Measurements from ENCODE around the gene LPIN1. TPM values are rescaled to one million over a fixed set of nuclear protein-coding genes. Genes with fewer than 3 reads are reported as not detected.

Gene LPIN1
- total and polyA plus RNA-seq, 8 donors: 16.4 to 47.2 (median 20.9) TPM

GRCh38 chr2:11795590-11795989 is 49.2 kb downstream of the LPIN1 start:
- Histone ChIP-seq H3K4me3 (no peak overlapping the region), H3K27me3 (no peaks in the 10 kb centered on the region), H3K36me3 (peaks cover 0 to 97% of the 10 kb centered on the region in 2 donors), H3K4me1 (no peaks in the 10 kb centered on the region), H3K27ac (no peak overlapping the region), H3K9me3 (no peaks in the 10 kb centered on the region)
- DNase-seq: no peak
- intact Hi-C loops (cut with DNase I): no loop called here
- no peak for TF ChIP-seq CTCF (IDR thresholded peaks at IDR 0.05)
- ATAC-seq: no peak

- no peaks in the 10 kb centered on the region for H3K4me1 ChIP-seq
- intact Hi-C loops (cut with DNase I): no loop called here
- no peak overlapping the region for H3K27ac ChIP-seq
- no peaks in the 10 kb centered on the region for H3K27me3 ChIP-seq
- H3K4me3 ChIP-seq: no peak overlapping the region
- no peaks in the 10 kb centered on the region for H3K9me3 ChIP-seq
- no peak for TF ChIP-seq CTCF (IDR thresholded peaks at IDR 0.05)
- ATAC-seq (peak; percentile 47), DNase-seq (peak in 1 of 4 donors; percentile 17)
- H3K36me3 ChIP-seq: peaks cover 0 to 92% of the 10 kb centered on the region in 2 donors
These were observed 50.0 kb downstream of the LPIN1 start for GRCh38 chr2:11796190-11797171.

GRCh38 chr2:11797846-11798245 is 51.4 kb downstream of the LPIN1 start:
- no peak for TF ChIP-seq CTCF (IDR thresholded peaks at IDR 0.05)
- intact Hi-C loops (cut with DNase I): no loop called here

GRCh38 chr2:11798701-11799435 is 52.4 kb downstream of the LPIN1 start:
- intact Hi-C loops (cut with DNase I): no loop called here
- Histone ChIP-seq H3K9me3 (no peaks in the 10 kb centered on the region), H3K4me3 (no peak overlapping the region), H3K4me1 (no peaks in the 10 kb centered on the region), H3K36me3 (peaks cover 0 to 89% of the 10 kb centered on the region in 2 donors), H3K27ac (no peak overlapping the region), H3K27me3 (no peaks in the 10 kb centered on the region)
- no peak for TF ChIP-seq CTCF (IDR thresholded peaks at IDR 0.05)
- ATAC-seq: no peak
- peak in 1 of 4 donors; percentile 26 for DNase-seq

More at GRCh38 chr2:11797846-11798245, 51.4 kb downstream of the LPIN1 start:
- Histone ChIP-seq H3K27me3 (no peaks in the 10 kb centered on the region), H3K4me3 (no peak overlapping the region), H3K4me1 (no peaks in the 10 kb centered on the region), H3K27ac (no peak overlapping the region), H3K36me3 (peaks cover 0 to 89% of the 10 kb centered on the region in 2 donors), H3K9me3 (no peaks in the 10 kb centered on the region)
- ATAC-seq (no peak), DNase-seq (no peak)

GRCh38 chr2:11799826-11800225 is 53.4 kb downstream of the LPIN1 start:
- Histone ChIP-seq H3K36me3 (peaks cover 0 to 89% of the 10 kb centered on the region in 2 donors), H3K4me3 (no peak overlapping the region), H3K4me1 (no peaks in the 10 kb centered on the region), H3K9me3 (no peaks in the 10 kb centered on the region), H3K27ac (no peak overlapping the region), H3K27me3 (no peaks in the 10 kb centered on the region)
- ATAC-seq: no peak
- intact Hi-C loops (cut with DNase I): no loop called here
- DNase-seq: no peak
- no peak for TF ChIP-seq CTCF (IDR thresholded peaks at IDR 0.05)
